Body of pancreas (tissue), 4 donors: ENCODE measurements around the gene TDO2. TPM values are rescaled to one million over a fixed set of nuclear protein-coding genes. Genes with fewer than 3 reads are reported as not detected.

Source experiments
- ATAC-seq: fragments of 150-250 bp; one replicate; pipeline ENCODE4 v1.9.1; 2016
- DNase-seq, 4 donors: peaks; one replicate each; pipeline ENCODE4 v3.0.0-alpha.2; 2019
- H3K27ac ChIP-seq, 4 donors: fragments of 200-600 bp; sonication (generic); 1 replicate in 3 of 4; 2 replicates in 1 of 4; pipeline versions ENCODE4 v1.5.1 to v1.6.1; 2016 to 2019; ENCODE audit warnings: mild to moderate bottlenecking in 1 of 4, mixed read lengths in 1 of 4, moderate library complexity in 1 of 4
- H3K27me3 ChIP-seq, 2 donors: fragments of 200-600 bp; sonication (generic); one replicate each; pipeline ENCODE4 v1.6.0; 2016; ENCODE audit warnings: mild to moderate bottlenecking in 1 of 2
- H3K36me3 ChIP-seq, 2 donors: fragments of 200-600 bp; sonication (generic); replicated peaks in 1 of 2; 2 replicates each; pipeline ENCODE4 v1.5.1; 2016; ENCODE audit warnings: low read depth in 2 of 2; ENCODE audit not compliant: insufficient read depth in 1 of 2
- H3K4me1 ChIP-seq: fragments of 200-600 bp; sonication (generic); one replicate; pipeline ENCODE4 v1.6.0; 2016
- H3K4me3 ChIP-seq, 2 donors: fragments of 200-600 bp; sonication (generic); 1 replicate in 1 of 2; 2 replicates in 1 of 2; pipeline ENCODE4 v1.5.1; 2016 to 2019
- H3K9me3 ChIP-seq, 3 donors: fragments of 200-600 bp; sonication (generic); 1 replicate in 2 of 3; 2 replicates in 1 of 3; pipeline ENCODE4 v1.5.1; 2016
- CTCF ChIP-seq, 7 experiments: fragments of 450-650 bp in 4 of 7; fragments of 200-600 bp in 3 of 7; sonication (generic) in 3 of 7; IDR thresholded peaks; one replicate each; pipeline ENCODE4 v1.5.1; 2016 to 2019; ENCODE audit warnings: antibody characterized with exemption in 7 of 7
- POLR2A ChIP-seq, 3 donors: fragments of 450-650 bp; IDR thresholded peaks; one replicate each; pipeline ENCODE4 v1.6.1; 2016; ENCODE audit warnings: antibody characterized with exemption in 3 of 3, mild to moderate bottlenecking in 2 of 3
- WGBS, 2 donors: methylation state at CpG; one replicate each; pipeline ENCODE4 v1.1.5; 2017; 5-methylcytosine and 5-hydroxymethylcytosine counted together
- intact Hi-C: fragments of 100-400 bp; cut with DNase I; formaldehyde crosslinking; loops from one replicate; pipeline ENCODE4 v1.15.1; 2023
- total RNA-seq, 2 donors: library from RNA; depleted of rRNA; stranded (reverse); fragments of >200 nt; gene quantifications; one replicate each; pipeline ENCODE4 v1.1.0, GENCODE V29; 2016

Gene TDO2
- under 1 TPM in 1 of 2 donors, not detected in 1; 0.26 TPM for total RNA-seq

- H3K4me1 ChIP-seq = peaks cover 13% of the 10 kb centered on the region
- no peak within 1 kb of the TSS for H3K27ac ChIP-seq
- ATAC-seq (no peak), DNase-seq (no peak)
- H3K9me3 ChIP-seq = no peaks in the 10 kb centered on the region
- intact Hi-C loops = no loop called here
- no peaks in the 10 kb centered on the region for H3K36me3 ChIP-seq
- 63 to 72% methylated on average over 1 of the region's 1 CpG for WGBS, 2 donors
- H3K27me3 ChIP-seq = no peaks in the 10 kb centered on the region
- H3K4me3 ChIP-seq = no peak within 1 kb of the TSS
- TF ChIP-seq CTCF (IDR thresholded peaks at IDR 0.05) (no peak), POLR2A (IDR thresholded peaks at IDR 0.05) (no peak)
Observed at GRCh38 chr4:155903453-155903852, at the start of gene TDO2. Gene TDO2 (plus strand): TSS chr4:155903696. CDS start chr4:155903759, 63 bp downstream.

DNA sequence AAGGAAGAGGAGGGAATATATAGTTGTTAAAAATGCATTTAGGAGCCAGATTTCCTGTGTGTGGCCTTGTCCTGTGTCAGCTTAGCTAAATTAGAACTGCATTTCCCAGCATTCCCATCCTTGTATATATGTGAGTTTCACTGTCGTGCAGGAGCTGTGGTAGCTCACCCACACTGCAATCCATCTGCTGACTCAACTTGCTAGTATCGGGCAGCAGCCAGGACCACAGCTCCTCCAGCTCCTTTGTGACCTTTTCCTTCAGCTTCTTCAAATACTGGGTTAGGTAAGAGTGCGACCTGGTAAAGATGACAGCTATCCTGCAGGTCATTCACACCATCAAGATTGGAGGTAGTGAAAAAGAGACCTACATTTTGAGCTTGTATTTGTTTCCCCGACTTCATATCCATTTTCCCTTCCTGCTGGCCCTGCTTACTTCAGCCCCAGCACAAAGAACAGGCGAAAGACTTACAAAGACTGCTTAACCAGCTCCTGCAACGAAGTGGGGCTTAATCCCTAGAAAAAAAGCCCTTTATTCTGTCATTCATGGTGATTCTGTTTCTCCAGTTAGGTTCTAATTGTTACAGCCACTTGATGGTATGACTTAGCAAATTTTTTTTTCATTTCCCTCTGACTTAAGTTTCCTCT is 48.8 kb upstream of the TDO2 start:
- Histone ChIP-seq H3K36me3 (no peaks in the 10 kb centered on the region), H3K9me3 (no peaks in the 10 kb centered on the region), H3K4me3 (no peak overlapping the region), H3K27ac (no peak overlapping the region), H3K4me1 (no peaks in the 10 kb centered on the region), H3K27me3 (no peaks in the 10 kb centered on the region)
- TF ChIP-seq CTCF (IDR thresholded peaks at IDR 0.05) (no peak), POLR2A (IDR thresholded peaks at IDR 0.05) (no peak)
- ATAC-seq (no peak), DNase-seq (no peak)
- intact Hi-C loops = no loop called here
- WGBS, 2 donors = 66% methylated on average over 6 of the region's 6 CpGs

GRCh38 chr4:155855897-155856296 is 47.6 kb upstream of the TDO2 start:
- no peak overlapping the region for H3K27ac ChIP-seq
- no peak overlapping the region for H3K4me3 ChIP-seq
- WGBS, 2 donors = 31 to 33% methylated on average over 2 of the region's 2 CpGs
- ATAC-seq = no peak
- intact Hi-C loops = no loop called here
- no peaks in the 10 kb centered on the region for H3K9me3 ChIP-seq
- DNase-seq = no peak
- no peaks in the 10 kb centered on the region for H3K4me1 ChIP-seq
- no peaks in the 10 kb centered on the region for H3K27me3 ChIP-seq
- no peaks in the 10 kb centered on the region for H3K36me3 ChIP-seq
- no peak for TF ChIP-seq CTCF (IDR thresholded peaks at IDR 0.05)
- no peak for TF ChIP-seq POLR2A (IDR thresholded peaks at IDR 0.05)

DNA sequence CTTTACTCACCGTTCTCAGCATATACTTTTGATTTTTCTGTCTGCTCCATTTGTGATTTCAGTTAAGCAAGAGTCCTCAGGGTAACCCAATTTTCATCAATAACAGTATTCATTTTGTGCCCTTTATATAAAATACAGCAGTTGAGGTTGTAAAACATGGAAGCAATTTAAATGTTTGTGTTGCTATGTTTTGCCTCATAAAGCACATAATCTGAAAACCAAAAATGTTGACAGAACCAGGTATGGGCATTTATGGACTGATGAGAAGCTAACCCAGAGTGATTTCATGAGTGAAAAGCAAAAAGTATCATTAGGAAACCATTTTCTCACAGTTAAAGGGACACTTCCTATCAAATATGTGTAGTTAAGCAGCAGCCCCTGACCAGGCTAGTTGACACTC is 37.3 kb upstream of the TDO2 start, which contains the start of gene ASIC5:
Gene ASIC5, minus strand, starts transcription at position 101 of the 400 bp plus-strand sequence. Its CDS starts 51 bp downstream, at position 50.
- H3K27ac ChIP-seq = no peak within 1 kb of the TSS
- TF ChIP-seq POLR2A (IDR thresholded peaks at IDR 0.05) = no peak
- TF ChIP-seq CTCF (IDR thresholded peaks at IDR 0.05) = no peak
- H3K4me1 ChIP-seq = no peaks in the 10 kb centered on the region
- no peaks in the 10 kb centered on the region for H3K36me3 ChIP-seq
- no peaks in the 10 kb centered on the region for H3K9me3 ChIP-seq
- DNase-seq (no peak), ATAC-seq (no peak)
- no peak within 1 kb of the TSS for H3K4me3 ChIP-seq
- intact Hi-C loops = no loop called here
- 0% methylated on average over 1 of the region's 1 CpG for WGBS, 2 donors
- H3K27me3 ChIP-seq = no peaks in the 10 kb centered on the region

DNA sequence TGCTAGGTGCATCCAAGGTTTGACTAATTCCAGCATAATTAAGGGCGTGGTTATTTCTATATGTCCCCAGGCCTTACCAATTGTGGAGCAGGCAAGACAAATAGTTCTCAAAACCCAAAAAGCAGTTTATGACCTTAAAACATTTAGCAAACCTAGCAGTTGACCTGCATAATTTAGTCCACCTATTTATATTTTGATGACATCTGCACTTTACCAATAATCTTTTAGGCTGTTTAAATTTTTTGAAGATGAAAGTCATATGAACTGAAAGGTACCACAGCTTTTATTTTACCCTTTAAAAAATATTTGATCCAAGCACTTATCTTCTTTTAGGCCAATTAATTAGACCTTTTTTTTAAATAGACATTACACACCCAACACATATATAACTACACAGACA is 27.6 kb upstream of the TDO2 start:
- Histone ChIP-seq H3K27me3 (no peaks in the 10 kb centered on the region), H3K27ac (no peak overlapping the region), H3K36me3 (no peaks in the 10 kb centered on the region), H3K4me3 (no peak overlapping the region), H3K4me1 (peaks cover 1% of the 10 kb centered on the region), H3K9me3 (no peaks in the 10 kb centered on the region)
- no peak for DNase-seq
- no peak for ATAC-seq
- WGBS, 2 donors = 41 to 61% methylated on average over 1 of the region's 1 CpG
- TF ChIP-seq POLR2A (IDR thresholded peaks at IDR 0.05) (no peak), CTCF (IDR thresholded peaks at IDR 0.05) (no peak)
- intact Hi-C loops = no loop called here
